Activated CD8-positive, alpha-beta T cell treated with anti-CD3 and anti-CD28 coated beads for 36 hours (primary cell): ENCODE data around the gene MYLK. TPM values are rescaled to one million over a fixed set of nuclear protein-coding genes. Genes with fewer than 3 reads are reported as not detected.

Experiments used
- ATAC-seq: fragments of 200-7000 bp; cut with Tn5 transposase; one replicate; pipeline ENCODE4 v1.10.0; 2021; ENCODE audit warnings: mild to moderate bottlenecking, moderate library complexity
- CTCF ChIA-PET: fragments of 350-600 bp; sonication (Branson Sonifier 250); formaldehyde crosslinking; loops from one replicate; lab custom pipeline; 2021; ENCODE audit warnings: antibody characterized with exemption; lab: Charles Lee
- POLR2A ChIA-PET: fragments of 350-600 bp; sonication (Branson Sonifier 250); formaldehyde crosslinking; loops from one replicate; lab custom pipeline; 2021; ENCODE audit warnings: antibody characterized with exemption; lab: Charles Lee
- DNase-seq: peaks from one replicate; pipeline ENCODE4 v3.0.0-alpha.2; 2020
- H3K27ac Mint-ChIP-seq: one replicate; pipeline ENCODE4 v1.8.0; 2021; ENCODE audit warnings: mild to moderate bottlenecking, mixed read lengths
- H3K27me3 Mint-ChIP-seq: one replicate; pipeline ENCODE4 v1.8.0; 2021; ENCODE audit warnings: mixed read lengths
- H3K36me3 Mint-ChIP-seq: one replicate; pipeline ENCODE4 v1.8.0; 2021; ENCODE audit warnings: low read depth, mixed read lengths
- H3K4me1 Mint-ChIP-seq: one replicate; pipeline ENCODE4 v1.8.0; 2021; ENCODE audit warnings: low read depth, mixed read lengths
- H3K4me3 Mint-ChIP-seq: one replicate; pipeline ENCODE4 v1.8.0; 2021; ENCODE audit warnings: mild to moderate bottlenecking, moderate library complexity, mixed read lengths
- H3K9me3 Mint-ChIP-seq: one replicate; pipeline ENCODE4 v1.8.0; 2021; ENCODE audit warnings: mixed read lengths
- CTCF ChIP-seq: fragments of 200-600 bp; IDR thresholded peaks from one replicate; pipeline ENCODE4 v1.8.0; 2022; ENCODE audit warnings: antibody characterized with exemption, mild to moderate bottlenecking
- intact Hi-C: fragments of 100-400 bp; cut with micrococcal nuclease; formaldehyde crosslinking; loops from one replicate; pipeline ENCODE4 v1.10.0; 2022
- total RNA-seq, 2 experiments: library from RNA; stranded (reverse); gene quantifications; one replicate each; pipeline ENCODE4 v1.2.3, GENCODE V29; 2021

MYLK gene
- total RNA-seq, 2 experiments from 2014 or later, result 0.34 TPM; not detected in 1

DNA sequence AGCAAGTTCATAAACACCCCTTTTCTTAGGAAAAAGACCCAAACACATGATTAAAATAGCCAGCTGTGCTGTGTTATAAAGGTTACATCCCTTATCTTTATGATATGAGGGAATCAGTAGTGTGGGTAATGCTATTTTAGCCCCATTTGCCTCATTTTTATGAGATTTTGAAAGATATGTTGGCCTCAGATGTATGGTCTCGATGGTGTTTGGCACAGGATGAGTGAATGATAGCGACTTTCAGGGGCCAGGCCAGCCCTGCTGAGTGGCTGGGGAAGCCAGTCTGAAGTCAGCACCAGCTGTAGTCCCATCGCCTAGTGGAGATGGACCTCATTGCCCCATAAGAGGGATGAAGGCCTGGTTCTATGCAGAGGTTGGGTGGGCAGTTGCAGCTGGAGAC, 194.3 kb downstream of the MYLK start:
- ATAC-seq (no peak), DNase-seq (no peak)
- Mint-ChIP-seq H3K4me3 (no peak overlapping the region), H3K27ac (no peak overlapping the region), H3K36me3 (no peaks in the 10 kb centered on the region), H3K4me1 (no peaks in the 10 kb centered on the region), H3K27me3 (peaks cover 2% of the 10 kb centered on the region), H3K9me3 (no peaks in the 10 kb centered on the region)
- no peak for TF ChIP-seq CTCF
- ChIA-PET POLR2A (no interaction called here), CTCF (interaction anchor here (1.8 to 2.5 kb wide), 3 partner anchors 34 to 47 kb away, joined by 4 to 7 read pairs (median 5); no protein-coding TSS in a partner anchor)
- intact Hi-C loops, result no loop called here

DNA sequence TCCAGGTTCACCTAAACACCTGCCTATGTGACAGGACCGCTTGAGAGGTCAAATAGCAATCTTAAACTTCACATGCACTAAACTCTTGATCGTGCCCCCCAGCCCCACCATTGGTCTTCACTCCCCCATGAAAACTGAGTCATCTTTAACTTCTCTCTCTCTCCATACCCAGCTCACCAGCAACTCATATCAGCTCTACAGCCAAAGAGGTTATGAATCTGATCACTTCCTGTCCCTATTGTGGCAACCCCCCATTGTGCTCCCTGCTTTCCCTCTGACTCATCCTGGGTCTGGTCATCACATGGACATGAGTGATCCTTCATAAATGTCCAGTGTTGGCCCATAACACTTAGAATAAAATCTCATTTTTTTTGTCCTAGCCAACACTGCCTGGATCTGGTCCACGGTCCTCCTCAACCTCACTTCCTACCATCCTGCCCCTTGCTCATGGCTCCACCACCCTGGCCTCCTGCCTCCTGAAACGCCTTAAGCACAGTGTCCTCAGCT, 195.8 kb downstream of the MYLK start:
- DNase-seq, result no peak
- intact Hi-C loops, result no loop called here
- no peak for ATAC-seq
- Mint-ChIP-seq H3K4me1 (no peaks in the 10 kb centered on the region), H3K9me3 (no peaks in the 10 kb centered on the region), H3K36me3 (no peaks in the 10 kb centered on the region), H3K4me3 (no peak overlapping the region), H3K27ac (no peak overlapping the region), H3K27me3 (peaks cover 2% of the 10 kb centered on the region)
- ChIA-PET POLR2A (no interaction called here), CTCF (interaction anchor here (1.1 kb wide), 1 partner anchor 17 kb away, joined by 3 read pairs; no protein-coding TSS in a partner anchor)
- no peak for TF ChIP-seq CTCF

GRCh38 chr3:123687286-123687685, 196.8 kb downstream of the MYLK start:
- ChIA-PET POLR2A (no interaction called here), CTCF (no interaction called here)
- Mint-ChIP-seq H3K27me3 (peaks cover 2% of the 10 kb centered on the region), H3K4me3 (no peak overlapping the region), H3K36me3 (no peaks in the 10 kb centered on the region), H3K4me1 (no peaks in the 10 kb centered on the region), H3K9me3 (no peaks in the 10 kb centered on the region), H3K27ac (no peak overlapping the region)
- ATAC-seq, result no peak
- intact Hi-C loops, result no loop called here
- TF ChIP-seq CTCF, result no peak
- DNase-seq, result no peak

DNA sequence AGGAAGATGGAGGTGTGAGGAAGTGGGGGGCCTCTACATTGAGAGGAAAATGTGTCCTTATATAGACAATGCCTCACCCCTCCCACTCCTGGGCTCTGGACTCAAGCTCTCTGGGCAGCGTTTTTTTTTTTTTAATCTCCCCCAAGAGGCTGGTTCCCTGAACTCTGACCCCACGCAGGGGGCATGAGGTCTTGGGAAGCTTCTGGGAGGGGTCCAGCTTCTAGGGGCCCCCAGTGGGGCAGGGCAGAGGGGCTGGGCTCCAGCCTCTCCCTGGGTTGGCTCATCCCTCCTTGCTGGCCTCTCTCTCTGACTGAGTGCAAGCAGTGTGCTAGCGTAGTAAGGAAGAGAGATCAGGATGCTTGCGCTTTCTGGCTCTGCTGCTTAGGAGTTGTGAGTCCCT, 197.9 kb downstream of the MYLK start:
- Mint-ChIP-seq H3K4me1 (no peaks in the 10 kb centered on the region), H3K36me3 (no peaks in the 10 kb centered on the region), H3K9me3 (no peaks in the 10 kb centered on the region), H3K27me3 (peaks cover 2% of the 10 kb centered on the region), H3K4me3 (no peak overlapping the region), H3K27ac (no peak overlapping the region)
- intact Hi-C loops, result no loop called here
- no peak for ATAC-seq
- TF ChIP-seq CTCF, result no peak
- POLR2A ChIA-PET, result no interaction called here
- CTCF ChIA-PET, result interaction anchor here (0.9 kb wide), 1 partner anchor 44 kb away, joined by 5 read pairs; no protein-coding TSS in a partner anchor
- no peak for DNase-seq

GRCh38 chr3:123685780-123686179, 198.4 kb downstream of the MYLK start:
- ChIA-PET CTCF (no interaction called here), POLR2A (no interaction called here)
- Mint-ChIP-seq H3K27ac (no peak overlapping the region), H3K36me3 (no peaks in the 10 kb centered on the region), H3K4me3 (no peak overlapping the region), H3K9me3 (no peaks in the 10 kb centered on the region), H3K27me3 (peaks cover 2% of the 10 kb centered on the region), H3K4me1 (no peaks in the 10 kb centered on the region)
- ATAC-seq (no peak), DNase-seq (no peak)
- intact Hi-C loops, result no loop called here
- TF ChIP-seq CTCF, result no peak
